ENCODE measurements around the gene GALNTL6.
A peak's percentile ranks its signal among the peaks of the same experiment; 100 is the strongest.
"Not testable (repeated sequence)": the region's sequence is repeated elsewhere in the genome, so short reads cannot be mapped to it uniquely, and the experiment has no call there.

The GALNTL6 gene

DNA sequence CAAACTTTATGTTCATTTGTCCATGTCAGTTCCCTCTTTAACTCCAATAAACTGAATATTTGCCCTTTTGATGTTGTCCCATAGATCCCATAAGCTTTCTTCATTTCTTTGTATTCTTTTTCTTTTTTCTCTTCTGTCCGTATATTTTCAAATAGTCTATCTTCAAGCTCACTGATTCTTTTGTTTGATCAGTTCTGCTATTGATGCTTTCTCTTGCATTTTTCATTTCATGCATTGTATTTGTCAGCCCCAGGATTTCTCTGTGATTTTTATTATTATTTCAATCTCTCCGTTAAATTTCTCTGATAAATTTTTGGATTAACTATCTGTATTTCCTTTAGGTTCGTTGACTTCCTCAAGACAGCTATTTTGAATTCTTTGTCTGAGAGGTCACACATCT, 1082.5 kb downstream of the GALNTL6 start:
- DNase-seq, result no peak

DNA sequence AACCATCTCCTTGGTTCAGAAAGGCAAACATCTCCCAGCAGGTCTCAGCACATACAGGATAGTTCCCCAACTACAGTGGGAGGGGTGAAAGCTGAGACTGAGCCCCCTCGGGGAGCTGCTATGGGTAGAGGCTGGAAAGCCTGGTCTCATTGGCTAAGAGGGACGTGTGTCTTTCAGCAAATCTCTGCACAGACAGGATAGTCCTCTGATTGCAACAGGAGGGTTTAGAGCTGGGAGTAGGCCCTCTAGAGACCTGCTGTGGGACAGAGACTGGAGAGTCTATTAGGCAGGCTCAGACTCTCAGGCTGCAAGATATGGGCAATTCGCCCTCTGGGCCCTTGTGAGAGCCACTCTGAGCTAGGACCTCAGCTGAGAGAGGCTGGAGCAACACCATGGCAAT, 1083.8 kb downstream of the GALNTL6 start:
- no peak for DNase-seq

DNA sequence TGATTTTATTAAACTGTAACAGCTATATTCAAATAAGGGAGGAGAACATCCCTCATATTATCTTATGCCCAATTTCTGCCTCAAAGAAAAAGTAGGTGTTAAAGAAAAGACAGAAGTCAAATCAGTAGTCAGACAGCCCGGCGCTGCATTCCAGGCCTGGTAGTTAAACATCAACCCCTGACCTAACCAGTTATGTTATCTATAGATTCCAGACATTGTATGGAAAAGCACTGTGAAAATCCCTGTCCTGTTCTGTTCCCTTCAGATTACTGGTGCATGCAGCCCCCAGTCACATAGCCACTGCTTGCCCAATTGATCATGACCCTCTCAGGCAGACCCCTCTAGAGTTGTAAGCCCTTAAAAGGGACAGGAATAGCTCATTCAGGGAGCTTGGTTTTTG, 1085.5 kb downstream of the GALNTL6 start:
- DNase-seq, result no peak

DNA sequence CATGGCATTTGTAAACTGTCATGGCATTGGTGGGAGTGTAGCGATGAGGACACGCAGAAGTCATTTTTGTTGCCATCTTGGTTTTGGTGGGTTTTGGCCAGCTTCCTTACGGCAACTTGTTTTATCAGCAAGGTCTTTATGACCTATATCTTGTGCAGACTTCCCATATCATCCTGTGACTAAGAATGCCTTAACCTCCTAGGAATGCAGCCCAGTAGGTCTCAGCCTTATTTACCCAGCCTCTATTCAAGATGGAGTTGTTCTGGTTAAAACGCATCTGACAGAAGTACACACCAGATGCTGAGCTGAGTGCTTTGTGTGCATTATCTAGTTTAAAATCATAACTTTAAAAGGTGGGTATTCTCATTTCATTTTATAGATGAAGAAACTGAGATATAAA, 1086.7 kb downstream of the GALNTL6 start:
- no peak for DNase-seq

DNA sequence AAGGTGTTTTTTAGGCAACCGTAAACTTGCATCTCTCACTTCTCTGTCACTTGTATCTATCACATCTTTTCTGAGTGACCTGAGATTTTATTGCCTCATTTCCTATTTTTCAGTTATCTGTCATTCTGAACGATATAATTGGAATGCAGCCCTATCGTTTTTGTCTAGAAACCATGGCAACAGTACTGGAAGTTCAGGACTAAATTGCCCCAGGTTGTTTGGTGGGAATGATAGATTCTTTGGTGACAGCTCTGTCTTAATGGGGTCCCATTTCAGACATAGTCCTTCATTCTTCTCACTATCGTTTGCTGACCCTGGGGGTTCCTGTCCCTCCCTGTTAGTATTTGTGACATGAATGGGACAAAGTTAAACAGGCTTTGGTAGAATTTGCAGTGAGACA, 1087.7 kb downstream of the GALNTL6 start:
- no peak for DNase-seq

DNA sequence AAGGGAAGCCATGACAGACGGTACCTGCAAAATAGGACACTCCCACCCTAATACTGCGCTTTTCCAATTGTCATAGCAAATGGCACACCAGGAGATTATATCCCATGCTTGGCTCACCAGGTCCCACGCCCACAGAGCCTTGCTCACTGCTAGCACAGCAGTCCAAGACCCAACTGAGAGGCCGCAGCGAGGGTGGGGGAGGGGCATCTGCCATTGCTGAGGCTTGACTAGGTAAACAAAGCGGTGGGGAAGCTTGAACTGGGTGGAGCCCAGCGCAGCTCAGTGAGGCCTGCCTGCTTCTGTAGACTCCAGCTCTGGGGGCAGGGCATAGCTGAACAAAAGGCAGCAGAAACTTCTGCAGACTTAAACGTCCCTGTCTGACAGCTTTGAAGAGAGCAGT, 1099.3 kb downstream of the GALNTL6 start:
- not testable (repeated sequence) for DNase-seq

DNA sequence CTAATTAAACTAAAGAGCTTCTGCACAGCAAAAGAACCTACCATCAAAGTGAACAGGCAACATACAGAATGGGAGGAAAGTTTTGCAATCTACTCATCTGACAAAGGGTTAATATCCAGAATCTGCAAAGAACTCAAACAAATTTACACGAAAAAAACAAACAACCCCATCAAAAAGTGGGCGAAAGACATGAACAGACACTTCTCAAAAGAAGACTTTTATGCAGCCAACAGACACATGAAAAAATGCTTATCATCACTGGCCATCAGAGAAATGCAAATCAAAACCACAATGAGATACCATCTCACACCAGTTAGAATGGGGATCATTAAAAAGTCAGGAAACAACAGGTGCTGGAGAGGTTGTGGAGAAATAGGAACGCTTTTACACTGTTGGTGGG, 1104.2 kb downstream of the GALNTL6 start:
- not testable (repeated sequence) for DNase-seq

DNA sequence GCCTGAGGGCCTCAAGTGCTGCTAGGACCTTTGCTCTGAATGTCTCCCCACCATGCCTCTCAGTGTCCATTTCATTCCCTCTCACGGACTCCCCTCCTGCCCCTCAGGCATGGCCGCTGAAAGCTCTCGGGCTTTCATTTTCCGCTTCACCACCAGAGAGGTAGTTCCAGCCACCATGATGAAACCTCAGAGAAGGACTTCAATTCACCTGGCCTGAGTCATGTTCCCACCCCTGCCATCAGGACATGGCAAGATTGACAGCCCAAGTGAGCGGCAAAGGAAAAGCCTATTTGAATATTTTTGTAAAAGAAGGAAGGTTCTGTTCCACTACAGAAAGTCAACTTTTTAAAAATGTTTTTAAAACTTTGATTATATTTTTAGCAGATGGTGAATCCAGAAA, 1106.1 kb downstream of the GALNTL6 start:
- DNase-seq, result no peak

DNA sequence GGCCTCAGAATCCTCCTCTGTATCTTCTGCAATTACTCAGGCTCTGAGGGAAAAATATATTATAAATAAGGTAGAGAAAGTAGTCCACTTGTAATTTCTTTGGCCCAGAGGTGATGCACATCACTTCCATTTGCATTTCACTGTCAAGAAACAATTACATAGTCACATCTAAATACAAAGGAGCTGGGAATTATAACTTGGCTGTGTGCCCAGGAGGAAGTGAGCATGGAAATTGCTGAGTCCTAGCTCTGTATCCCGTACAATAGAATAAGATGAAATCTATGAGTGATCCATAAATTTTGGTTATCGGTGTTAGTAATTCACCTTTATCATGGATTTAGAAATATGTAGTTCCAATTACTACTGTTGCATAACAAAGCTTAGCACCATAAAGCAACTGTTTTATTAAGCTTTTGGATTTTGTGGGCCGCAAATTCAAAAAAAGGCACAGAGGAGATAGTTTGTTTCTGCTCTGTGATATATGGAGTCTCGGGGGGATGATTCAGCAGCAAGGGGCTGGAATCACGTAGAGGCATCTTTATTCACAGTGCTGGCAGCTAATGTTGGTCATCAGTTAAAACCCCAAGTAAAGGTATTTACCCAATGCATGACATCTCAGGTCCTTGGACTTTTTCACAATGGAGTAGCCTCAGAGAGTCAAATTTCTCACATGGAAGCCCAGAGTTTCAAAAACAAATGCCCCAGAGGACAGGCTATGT, 1114.1 kb downstream of the GALNTL6 start:
- DNase-seq, result no peak

DNA sequence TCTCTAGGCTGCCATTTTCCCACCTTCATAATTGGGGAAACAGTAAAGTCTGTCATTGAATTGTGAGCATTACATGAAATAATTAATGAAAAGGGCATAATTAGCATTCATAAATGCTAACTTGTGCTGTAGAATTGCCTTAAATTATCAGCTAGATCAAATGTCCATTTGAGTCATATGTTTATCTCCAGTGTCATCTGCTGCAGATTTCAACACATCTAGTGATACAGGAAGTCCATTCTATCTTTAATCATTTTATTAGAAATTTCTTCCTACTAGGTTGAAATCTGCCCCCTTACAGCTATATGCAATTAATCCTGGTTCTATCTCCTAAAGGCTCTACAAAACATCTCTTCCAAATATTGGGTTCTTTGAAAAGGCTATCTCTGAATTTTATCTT, 1115.1 kb downstream of the GALNTL6 start:
- DNase-seq, result no peak

DNA sequence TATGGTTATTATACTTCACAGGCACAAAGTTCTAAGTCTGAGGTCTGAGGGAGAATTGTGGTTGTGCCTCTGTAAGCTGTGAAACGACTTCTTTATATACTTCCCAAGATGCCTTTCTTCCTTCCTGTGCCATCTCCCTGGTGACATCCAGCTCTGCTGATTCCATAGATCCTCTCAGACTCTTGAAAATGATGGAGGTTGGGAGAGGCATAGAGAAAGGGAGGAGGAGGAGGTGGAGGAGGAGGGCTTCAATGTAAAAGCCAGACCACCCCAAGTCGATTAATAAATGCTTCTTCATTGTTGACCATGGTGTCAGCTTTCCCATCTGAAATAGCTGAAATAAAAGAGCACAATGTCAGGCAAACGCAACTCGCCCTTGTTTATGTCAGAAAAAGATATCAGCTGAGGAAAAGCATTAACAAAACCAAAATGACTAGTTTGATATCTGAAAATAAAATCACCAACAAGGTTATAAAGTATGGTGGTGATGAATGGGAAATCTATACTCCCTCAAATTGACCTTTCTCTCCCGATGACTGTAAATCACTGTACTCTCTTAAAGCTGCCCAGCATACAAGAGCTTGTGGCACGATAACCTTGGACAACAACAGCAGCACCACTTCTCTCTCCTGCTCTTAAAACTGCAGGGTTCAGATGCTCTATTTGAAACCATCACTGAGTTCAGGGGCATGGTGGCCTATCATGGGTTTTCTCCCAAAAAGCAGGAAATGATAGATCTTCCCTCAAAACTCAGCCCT, 1125.0 kb downstream of the GALNTL6 start:
- no peak for DNase-seq

DNA sequence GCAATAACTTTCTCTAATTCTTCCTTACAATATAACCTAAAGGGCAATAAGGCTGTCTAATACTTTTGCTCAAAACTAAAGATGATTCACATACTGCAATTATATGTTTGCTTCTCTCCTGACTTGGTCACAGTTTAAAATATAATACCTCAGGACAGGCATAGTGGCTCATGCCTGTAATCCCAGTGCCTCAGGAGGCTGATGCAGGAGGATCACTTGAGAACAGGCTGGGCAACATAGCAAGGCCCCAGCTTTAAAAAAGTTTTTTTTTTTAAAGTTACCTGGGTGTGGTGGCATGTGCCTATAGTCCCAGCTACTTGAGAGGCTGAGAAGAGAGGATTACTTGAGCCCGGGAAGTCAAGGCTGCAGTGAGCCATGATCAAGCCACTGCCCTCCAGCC, 1125.7 kb downstream of the GALNTL6 start:
- no peak for DNase-seq

DNA sequence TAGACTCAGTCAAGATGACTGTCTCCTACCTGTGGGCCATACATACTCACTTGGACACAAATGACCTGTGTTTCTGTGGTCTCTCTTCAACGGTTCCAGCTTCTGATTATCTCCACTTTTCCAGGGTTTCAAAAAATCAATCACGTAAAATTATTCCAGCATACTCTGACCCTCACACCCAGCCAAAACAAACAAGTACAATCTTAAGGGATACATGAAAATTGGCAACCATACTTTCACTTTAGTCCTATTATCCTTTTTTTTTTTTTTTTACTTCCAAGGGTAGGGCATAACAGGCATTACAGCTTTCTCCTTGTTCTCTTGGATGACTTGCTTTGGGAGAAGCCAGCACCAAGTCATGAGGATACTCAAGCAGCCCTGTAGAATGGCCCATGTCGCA, 1129.6 kb downstream of the GALNTL6 start:
- DNase-seq, result no peak

DNA sequence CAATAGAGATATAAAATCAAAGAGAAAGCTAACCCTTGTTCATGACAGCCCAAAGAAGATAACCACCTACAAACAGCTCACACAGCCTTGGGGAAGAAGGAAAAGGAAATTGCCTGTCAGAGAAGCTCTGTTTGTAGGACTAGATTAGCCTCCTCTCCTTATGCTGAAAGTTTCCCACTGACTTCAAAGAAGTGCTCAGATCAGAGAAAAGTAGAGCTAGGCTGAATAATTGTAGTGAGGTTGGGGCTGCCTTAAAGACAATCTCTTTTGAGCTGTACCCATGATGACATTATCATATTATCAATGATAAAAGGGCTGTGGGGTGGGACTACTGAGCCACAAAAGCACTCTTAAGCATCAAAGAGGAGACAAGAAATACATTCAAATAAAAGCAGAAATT, 1132.4 kb downstream of the GALNTL6 start:
- DNase-seq, result no peak

DNA sequence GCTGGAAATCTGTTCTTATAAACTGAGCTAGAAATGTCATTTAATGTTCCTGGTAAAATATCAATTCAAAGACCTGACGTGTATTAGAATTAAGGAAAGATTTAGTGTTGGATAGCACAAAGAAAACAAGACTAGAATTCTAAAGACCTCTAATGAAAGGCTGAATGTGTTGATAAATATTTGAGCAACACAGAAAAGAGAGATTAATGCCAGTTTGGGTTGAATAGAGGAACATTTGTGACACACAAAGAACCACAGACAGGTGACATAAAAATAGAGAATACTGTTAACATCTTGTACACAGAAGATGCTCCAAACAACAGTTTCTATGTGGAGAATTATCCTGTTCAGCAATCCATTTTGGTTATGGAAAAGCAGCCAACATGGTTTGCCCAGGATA, 1133.3 kb downstream of the GALNTL6 start:
- DNase-seq, result no peak

DNA sequence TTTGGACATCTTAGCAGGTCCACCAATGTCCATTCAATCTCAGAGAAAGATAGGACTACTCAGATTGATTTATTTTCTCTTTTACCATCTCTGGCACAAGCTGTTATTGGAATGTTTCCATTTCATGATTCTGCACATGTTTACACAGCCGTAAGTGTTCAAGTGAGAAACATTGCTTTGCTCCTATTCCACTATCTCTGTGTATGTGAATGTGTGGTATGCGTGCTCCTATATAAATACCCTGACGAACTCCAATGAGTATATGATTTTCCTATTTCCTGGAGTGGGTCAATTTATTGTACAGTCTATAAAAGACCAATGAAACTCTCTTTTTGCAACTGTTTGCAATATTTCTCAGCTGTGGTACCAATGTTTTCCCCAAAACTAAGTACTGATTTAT, 1134.4 kb downstream of the GALNTL6 start:
- peak; percentile 8 for DNase-seq

DNA sequence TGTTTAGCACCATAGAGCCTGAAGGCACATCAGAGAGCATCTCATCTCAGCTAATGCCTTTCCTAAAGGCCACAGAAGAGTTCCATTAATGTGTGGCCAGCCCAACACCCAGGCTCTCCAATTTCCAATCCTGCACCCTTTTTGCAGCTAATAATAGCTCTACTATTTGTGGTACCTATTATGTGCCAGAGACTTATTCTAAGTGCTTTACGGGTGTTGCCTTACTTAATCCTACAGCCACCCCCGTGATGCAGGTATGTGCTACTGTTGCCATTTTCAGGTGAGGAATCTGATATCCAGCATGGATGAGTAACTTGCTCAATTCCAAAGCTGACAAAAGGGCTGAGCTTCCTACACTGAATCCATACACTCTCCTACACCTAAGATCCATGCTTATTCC, 1137.8 kb downstream of the GALNTL6 start:
- no peak for DNase-seq

DNA sequence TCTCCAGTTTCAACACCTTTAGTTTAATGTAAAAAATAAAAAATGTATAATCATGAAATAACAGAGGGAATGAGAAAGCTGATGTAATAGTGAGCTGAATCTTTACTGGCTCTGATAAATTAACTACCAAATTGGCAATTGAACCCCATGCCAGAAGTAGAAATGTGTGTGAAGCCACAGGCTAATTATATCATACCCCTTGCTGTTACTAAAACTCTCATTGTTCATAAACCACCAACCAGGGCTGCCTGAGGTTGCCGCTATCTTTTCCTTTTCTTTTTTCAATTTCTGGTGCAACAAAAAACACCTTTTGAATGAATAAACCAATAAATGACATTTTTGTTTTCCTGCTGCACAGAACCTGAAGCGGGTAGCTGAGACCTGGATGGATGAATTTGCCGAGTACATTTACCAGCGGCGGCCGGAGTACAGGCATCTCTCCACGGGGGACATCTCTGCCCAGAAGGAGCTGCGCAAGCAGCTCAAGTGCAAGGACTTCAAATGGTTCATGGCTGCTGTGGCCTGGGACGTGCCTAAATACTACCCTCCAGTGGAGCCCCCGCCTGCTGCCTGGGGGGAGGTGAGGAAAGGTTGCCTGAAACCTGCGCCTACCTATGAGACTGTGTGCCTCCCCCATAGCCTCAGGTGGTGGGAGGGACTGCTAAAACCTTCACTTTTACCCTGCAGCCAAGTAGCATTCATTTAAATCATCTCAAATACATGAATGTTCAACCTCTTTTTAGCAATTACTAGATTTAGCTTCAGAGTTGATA, 1138.7 kb downstream of the GALNTL6 start:
- no peak for DNase-seq

DNA sequence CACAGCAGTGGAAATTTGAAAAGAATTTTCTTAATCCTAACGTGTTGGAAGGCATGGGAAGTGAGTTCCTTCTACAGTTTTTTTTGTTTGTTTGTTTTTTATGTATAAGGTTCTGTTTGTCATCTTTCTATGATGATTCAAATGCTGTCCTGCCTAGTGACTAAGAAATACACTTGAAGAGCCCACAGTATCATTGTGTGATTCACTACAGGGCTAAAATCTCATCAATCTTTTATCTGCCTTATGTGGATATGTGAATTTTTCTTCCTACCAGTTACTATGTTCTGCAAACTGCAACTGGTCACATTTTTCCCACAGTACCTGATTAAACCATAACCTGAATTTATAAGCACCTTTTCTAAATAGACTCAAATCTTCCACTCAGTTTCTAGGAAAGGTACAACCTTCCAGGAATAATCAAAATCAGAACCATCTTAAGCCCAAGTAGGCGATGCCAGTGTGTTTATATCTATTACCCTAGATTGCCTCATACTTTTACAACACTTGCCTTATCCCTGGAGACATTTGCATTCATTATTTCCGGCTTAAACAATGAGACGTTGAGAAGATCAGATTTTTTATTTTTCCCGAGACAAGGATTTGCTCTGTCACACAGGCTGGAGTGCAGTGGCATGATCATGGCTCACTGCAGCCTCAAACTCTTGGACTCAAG, 1140.8 kb downstream of the GALNTL6 start:
- DNase-seq, result no peak

DNA sequence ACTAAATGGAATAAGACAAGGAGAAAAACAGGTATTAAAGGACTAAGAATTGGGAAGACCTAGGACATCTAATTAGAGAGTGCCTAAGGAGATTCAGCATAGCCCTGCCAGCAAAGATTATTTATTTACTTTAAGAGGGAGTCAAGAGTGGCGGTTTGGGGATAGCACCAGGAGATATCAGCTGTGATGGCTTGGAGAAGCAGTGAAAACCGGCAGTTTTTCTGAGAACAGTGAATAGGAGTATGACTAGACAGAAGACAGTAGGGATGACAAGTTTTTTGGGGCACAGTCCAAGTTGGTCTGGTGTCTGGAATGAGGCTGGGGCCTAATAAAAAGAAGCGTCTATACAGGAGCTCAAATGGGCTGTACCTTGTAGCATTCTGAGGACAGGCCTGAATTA, 1143.1 kb downstream of the GALNTL6 start:
- not testable (repeated sequence) for DNase-seq

DNA sequence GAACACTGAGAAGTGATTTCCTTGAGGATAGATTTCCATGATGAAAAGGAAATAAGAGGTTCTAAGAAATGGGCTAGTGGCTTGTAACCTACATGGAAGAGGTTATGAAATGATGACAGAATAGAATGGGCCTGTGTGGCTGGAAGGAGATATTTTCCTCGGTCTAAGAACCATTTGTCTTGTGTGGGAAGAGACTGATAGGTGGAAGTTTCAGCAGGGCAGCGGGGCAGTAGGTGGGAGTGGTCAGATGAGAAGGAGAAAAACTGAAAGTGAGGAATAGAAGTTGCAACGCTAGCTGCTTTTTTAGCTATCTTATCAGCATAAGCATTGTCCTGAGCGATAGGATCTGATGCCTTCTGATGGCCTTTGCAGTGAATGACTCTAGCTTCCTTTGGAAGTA, 1144.0 kb downstream of the GALNTL6 start:
- no peak for DNase-seq

DNA sequence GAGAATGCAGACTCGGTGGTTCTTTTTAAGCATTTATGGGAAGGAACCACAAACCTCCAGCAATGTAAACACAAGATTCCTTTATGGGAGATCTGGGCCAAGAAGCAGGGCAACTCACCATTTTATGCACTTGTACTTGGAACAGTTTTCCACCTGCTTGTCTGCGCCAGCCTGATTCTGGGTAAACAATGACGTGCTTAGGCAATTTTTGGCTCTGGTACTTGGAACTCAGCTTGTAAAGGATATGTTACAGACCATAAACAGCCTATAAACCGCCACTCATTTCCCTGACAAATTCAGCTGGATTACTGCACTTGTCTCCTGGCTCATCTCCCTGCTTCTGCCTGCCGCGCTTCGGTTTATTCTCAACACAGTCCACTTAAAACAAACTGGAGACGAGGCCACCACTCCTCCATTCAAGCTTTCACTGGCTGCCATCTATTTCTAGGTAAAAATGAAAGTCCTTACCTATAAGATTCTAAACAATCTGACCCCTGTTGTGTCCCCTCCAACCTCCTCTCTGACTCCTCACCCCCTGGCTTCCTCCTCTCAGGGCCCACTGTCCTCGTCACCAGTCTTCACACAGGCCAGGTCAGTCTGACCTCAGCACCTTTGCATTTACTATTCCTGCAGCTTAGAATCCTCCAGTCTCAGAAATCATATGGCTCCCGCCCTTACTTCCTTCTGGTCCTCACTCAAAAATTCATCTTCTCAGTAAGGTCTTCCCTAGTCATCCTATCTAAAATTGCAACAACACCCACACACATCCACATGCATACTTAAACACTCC, 1149.6 kb downstream of the GALNTL6 start:
- DNase-seq, result peak; percentile 97

Measured in NCI-H2029 treated with DMSO at 0.1 percent for 48 hours (cell line).